Activated naive CD8-positive, alpha-beta T cell treated with anti-CD3 and anti-CD28 coated beads, Interleukin-2, amount 50 U/mL, for 16 hours (primary cell): ENCODE measurements around the gene GPR25.

Source experiments
- DNase-seq: peaks from one replicate; pipeline ENCODE4 v3.0.0-alpha.2; 2020; ENCODE audit warnings: low read depth, low spot score

Gene GPR25

GRCh38 chr1:200873116-200873670 lies 412 bp downstream of the GPR25 start:
- no peak for DNase-seq

- DNase-seq = no peak
Observed at GRCh38 chr1:200873671-200874397, 1.1 kb downstream of the GPR25 start.

- DNase-seq = no peak
Observed at GRCh38 chr1:200874694-200875093, 1.9 kb downstream of the GPR25 start.

- no peak for DNase-seq
Observed at GRCh38 chr1:200875416-200875815, 2.6 kb downstream of the GPR25 start.

DNA sequence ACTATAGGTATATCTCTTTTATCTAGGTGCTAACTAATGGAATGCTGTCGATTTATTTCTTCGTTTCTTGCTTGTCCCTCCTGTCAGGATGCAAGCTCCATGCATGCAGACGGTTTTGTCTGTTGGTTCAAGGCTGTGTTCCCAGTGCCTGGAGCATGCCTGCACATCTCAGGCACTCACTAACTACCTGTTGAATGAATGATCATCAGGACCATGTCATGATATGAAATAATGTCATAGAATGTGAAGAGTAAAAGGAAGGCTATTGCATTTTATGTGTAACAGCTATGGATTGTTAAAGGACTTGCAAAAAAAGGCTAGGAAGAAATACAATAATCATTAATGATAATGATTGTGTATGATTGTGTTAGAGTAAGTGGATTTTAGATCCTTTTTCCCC lies 4.2 kb downstream of the GPR25 start:
- DNase-seq = no peak

DNA sequence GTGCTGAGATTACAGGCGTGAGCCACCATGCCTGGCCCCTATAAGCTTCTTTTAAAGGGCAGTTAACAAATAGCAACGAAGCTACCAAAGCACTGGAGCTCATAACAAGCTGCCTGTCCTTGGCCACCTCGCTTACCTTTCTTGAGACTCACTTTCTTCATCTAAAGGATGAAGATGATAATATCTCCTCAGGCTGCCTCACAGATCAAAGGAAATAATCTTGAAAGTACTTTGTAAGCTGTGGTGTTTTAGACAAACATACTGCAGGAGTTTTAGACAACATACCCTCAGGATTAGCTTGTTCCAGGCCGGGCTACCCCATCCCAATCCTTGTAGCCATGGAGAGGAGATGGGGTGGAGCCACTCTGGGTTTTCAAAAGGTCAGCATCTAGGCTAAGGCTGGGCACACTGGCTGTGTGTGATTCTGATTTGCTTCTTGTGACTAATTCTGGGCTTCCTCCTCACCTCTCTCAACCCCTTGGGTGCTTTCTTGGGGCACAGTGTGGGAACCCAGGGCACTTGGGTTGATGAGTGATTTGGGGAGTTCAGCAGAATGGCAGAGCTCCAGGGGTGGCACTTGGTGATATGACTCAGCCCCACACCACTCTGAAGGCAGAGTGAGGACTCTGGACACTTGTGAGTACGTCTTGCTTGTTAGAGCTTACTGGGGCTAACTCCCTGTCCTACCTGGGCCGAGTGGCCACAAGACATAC lies 5.2 kb downstream of the GPR25 start:
- DNase-seq = no peak

DNA sequence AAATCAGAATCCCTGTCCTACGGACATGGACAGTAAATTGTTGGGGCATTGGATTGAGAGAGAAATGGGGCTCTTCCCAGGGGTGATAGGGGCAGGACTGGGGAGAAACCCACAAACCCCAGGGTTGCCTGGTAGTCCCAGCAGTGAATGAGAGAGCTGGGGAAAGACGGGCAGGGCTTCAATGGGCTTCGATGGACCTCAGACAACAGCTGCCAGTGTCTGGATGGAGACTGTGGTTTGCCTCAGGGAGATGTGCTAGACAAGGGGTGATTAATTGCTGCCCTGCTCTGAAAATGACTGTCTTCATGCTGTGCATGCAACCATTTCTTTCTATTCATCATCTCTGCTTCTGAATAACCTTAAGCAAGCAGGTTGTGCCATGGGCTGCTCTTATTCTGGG lies 7.4 kb downstream of the GPR25 start:
- no peak for DNase-seq

GRCh38 chr1:200883118-200883517 lies 10.3 kb downstream of the GPR25 start:
- DNase-seq = no peak

GRCh38 chr1:200885623-200886402 lies 13.0 kb downstream of the GPR25 start:
- no peak for DNase-seq

GRCh38 chr1:200886594-200886993 lies 13.8 kb downstream of the GPR25 start:
- no peak for DNase-seq

DNA sequence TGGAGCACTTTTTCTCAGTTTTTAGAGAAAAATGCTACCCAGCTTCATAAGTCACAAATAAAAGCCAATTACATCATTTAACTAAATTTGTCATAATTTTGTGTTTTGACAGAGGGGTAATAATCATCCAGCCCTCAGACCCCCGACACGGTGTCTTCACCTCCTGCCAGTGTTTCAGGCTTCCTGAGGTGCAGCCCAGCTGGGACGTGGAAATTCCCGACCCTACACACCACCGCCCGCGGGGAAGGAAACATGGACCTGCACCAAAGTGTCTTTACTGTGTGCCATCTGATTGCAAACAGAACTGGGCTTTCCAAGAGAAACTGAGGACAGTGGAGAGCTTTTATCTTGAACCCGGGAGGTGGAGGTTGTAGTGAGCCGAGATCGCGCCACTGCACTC lies 14.3 kb downstream of the GPR25 start:
- DNase-seq = no peak

- DNase-seq = no peak
Observed at GRCh38 chr1:200887772-200888348, 15.1 kb downstream of the GPR25 start.

GRCh38 chr1:200888349-200888838 lies 15.6 kb downstream of the GPR25 start:
- no peak for DNase-seq

GRCh38 chr1:200889571-200889970 lies 16.8 kb downstream of the GPR25 start:
- DNase-seq = no peak

GRCh38 chr1:200890027-200890426 lies 17.2 kb downstream of the GPR25 start:
- no peak for DNase-seq

DNA sequence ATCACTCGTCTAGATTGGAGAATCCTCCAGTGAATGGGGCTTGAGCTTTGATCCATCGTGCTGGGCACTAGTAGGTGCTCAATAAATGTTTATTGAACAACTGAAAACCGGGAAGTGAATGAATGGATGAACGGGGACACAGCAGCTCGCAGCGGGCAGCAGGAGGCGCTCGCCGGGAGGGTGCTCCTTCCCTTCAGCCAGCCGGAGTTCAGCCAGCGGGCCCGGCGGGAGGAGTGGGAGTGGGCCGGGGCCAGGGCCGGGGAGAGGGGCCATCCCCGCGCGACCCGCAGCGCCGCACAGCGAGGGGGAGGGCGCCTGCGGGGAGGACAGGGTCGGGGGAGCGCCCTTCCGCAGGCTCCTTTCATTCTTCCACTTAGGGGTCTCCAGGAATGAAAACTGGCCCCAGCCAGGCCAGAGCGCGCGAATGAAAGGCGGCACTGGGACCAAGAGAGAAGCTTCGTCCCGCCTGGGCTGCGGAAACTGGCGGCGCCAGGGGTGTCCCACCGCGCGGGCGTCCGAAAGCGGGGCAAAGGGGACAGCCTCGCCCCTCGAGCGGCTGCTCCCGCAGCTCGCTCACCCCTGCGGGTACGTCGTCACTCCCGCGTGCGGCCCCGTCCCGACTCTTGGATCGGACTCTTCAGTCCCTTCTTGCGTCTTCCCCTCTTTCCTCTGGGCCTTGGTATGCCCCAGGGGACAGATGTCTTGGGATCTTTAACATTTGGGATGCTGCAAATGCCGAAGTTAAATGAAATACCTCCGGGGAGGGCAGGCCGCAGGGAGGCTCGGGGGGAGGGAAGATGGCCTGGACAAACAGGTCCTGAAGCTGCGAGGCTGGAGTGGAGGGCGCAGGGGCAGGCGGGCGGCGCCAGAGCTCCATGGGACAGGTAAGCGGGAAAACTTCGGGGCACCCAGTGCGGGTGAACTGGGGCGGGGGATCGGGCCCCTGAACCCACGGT lies 18.3 kb downstream of the GPR25 start:
- no peak for DNase-seq

DNA sequence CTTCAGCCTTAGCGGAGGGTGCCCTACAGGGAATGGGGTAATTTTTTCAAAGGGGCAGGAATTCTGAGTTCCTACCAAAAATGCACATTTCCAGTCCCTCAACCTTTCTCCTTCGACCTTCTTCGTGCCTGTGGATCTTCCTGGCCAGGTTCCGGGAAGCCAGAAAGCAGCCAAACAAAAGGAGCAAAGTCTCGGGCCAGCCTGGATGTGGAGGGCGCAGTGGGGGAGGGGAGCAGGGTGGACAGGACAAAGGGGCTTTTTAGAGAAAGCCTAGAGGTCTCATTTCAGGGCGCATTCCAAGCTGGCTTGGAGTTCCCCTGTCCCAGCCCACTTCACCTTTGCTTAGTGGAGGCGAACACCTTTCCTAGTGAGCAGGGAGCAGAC lies 19.0 kb downstream of the GPR25 start:
- DNase-seq = no peak

- no peak for DNase-seq
Observed at GRCh38 chr1:200892546-200892945, 19.8 kb downstream of the GPR25 start.

DNA sequence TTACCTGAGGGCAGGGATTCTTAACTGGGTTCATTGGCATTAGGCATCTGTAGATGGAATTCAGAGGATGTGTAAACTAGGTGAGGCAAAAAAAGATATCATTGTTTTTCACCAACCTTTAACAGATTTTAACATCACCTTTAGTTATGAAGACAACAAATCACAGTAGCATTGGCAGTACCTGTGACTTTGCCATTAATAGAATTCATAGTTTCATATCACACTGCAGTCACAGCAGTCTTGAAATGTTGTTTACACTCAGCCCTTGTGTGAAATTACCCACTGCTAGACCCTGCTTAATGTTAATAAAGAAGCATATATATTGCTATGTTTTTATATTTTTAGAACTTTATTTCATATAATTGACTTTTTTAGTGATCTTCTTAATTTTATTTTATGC lies 20.2 kb downstream of the GPR25 start:
- DNase-seq = no peak

DNA sequence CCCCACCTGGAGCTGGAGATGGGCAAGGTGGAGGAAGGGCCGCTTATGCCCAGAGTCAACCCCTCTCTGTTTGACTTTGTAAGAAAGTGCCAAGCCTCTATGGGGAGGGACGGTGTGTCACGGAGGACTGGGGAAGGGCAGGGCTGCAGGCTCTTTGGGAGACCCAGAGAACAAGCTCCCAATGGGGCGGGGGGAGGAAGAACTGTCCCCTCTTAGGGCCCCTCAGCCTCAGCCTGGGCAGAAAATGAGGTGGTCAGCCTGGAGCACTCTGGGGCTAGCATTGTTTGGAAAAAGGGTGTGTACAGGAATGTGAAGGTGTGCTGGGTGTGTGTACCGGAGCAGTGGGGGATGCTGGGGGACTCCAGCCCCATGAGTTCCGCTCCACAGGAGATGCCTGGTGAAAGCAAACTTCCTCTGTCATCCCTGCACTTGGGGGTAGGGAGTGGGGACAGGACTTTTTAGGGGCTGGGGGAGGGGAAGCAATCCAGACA lies 20.7 kb downstream of the GPR25 start:
- DNase-seq = no peak
